MM.1S (cell line): ENCODE measurements around the gene PLPPR3.

Experiments
- DNase-seq: peaks from one replicate; pipeline ENCODE4 v3.0.0-alpha.2; 2015
- H2AFZ ChIP-seq: fragments of 300-600 bp; sonication (generic); 2 replicates; pipeline ENCODE4 v1.6.0; 2016; ENCODE audit warnings: antibody characterized with exemption, low read length
- H3F3A ChIP-seq: fragments of 300-600 bp; sonication (generic); 2 replicates; pipeline ENCODE4 v1.6.1; 2016; ENCODE audit warnings: mild to moderate bottlenecking, antibody characterized with exemption, low read length, moderate library complexity, mixed read lengths; ENCODE audit not compliant: insufficient read depth
- H3K27ac ChIP-seq: fragments of 300-600 bp; sonication (generic); 2 replicates; pipeline ENCODE4 v1.5.1; 2016; ENCODE audit warnings: mild to moderate bottlenecking, low read length
- H3K27me3 ChIP-seq: fragments of 300-600 bp; sonication (generic); replicated peaks from 2 replicates; pipeline ENCODE4 v1.6.0; 2016; ENCODE audit warnings: low read length; ENCODE audit not compliant: insufficient read depth
- H3K36me3 ChIP-seq: fragments of 300-600 bp; sonication (generic); replicated peaks from 2 replicates; pipeline ENCODE4 v1.6.1; 2016; ENCODE audit warnings: mild to moderate bottlenecking, low read length, mixed read lengths; ENCODE audit not compliant: insufficient read depth
- H3K4me1 ChIP-seq: fragments of 300-600 bp; sonication (generic); 2 replicates; pipeline ENCODE4 v1.6.1; 2016; ENCODE audit warnings: low read length, mixed read lengths
- H3K4me2 ChIP-seq: fragments of 300-600 bp; sonication (generic); 2 replicates; pipeline ENCODE4 v1.6.0; 2016; ENCODE audit warnings: low read depth, low read length
- H3K4me3 ChIP-seq: fragments of 300-600 bp; sonication (generic); 2 replicates; pipeline ENCODE4 v1.5.1; 2016; ENCODE audit warnings: low read length, mixed read lengths
- H3K79me2 ChIP-seq: fragments of 300-600 bp; sonication (generic); 2 replicates; pipeline ENCODE4 v1.6.1; 2016; ENCODE audit warnings: mixed run types, low read length, mixed read lengths
- H3K9ac ChIP-seq: fragments of 300-600 bp; sonication (generic); 2 replicates; pipeline ENCODE4 v1.6.1; 2016; ENCODE audit warnings: low read length, mixed read lengths
- H3K9me2 ChIP-seq: fragments of 300-600 bp; sonication (generic); replicated peaks from 2 replicates; pipeline ENCODE4 v1.6.1; 2016; ENCODE audit warnings: mild to moderate bottlenecking, low read length, mixed read lengths; ENCODE audit not compliant: insufficient read depth
- H3K9me3 ChIP-seq: fragments of 300-600 bp; sonication (generic); replicated peaks from 2 replicates; pipeline ENCODE4 v1.6.1; 2016; ENCODE audit warnings: mild to moderate bottlenecking, low read length, mixed read lengths; ENCODE audit not compliant: insufficient read depth
- H4K20me1 ChIP-seq: fragments of 300-600 bp; sonication (generic); 2 replicates; pipeline ENCODE4 v1.6.1; 2016; ENCODE audit warnings: mild to moderate bottlenecking, low read length, moderate library complexity, mixed read lengths; ENCODE audit not compliant: insufficient read depth
- EZH2 ChIP-seq: fragments of 300-600 bp; sonication (generic); optimal IDR thresholded peaks from 2 replicates; pipeline ENCODE3; 2017; ENCODE audit warnings: low read depth, mild to moderate bottlenecking, antibody characterized with exemption, low read length, mixed read lengths
- EZH2phosphoT487 ChIP-seq: fragments of 300-600 bp; sonication (generic); IDR thresholded peaks from 2 replicates; pipeline ENCODE4 v1.6.1; 2018; ENCODE audit warnings: antibody characterized with exemption, low read length
- TF ChIP-seq, protein P1 (sequence below): fragments of 300-600 bp; sonication (generic); IDR thresholded peaks from 2 replicates; pipeline ENCODE4 v1.5.1; 2016; ENCODE audit warnings: antibody characterized with exemption, low read length, mixed read lengths

Gene PLPPR3

GRCh38 chr19:834216-834615, 12.5 kb upstream of the PLPPR3 start:
- Histone ChIP-seq H3K4me2 (no peak overlapping the region), H3K79me2 (no peaks in the 10 kb centered on the region), H3K9me3 (no peaks in the 10 kb centered on the region), H3K9me2 (no peaks in the 10 kb centered on the region), H3F3A (no peaks in the 10 kb centered on the region), H3K4me3 (no peak overlapping the region), H3K36me3 (no peaks in the 10 kb centered on the region), H3K9ac (no peak overlapping the region), H3K27ac (no peak overlapping the region), H3K27me3 (peaks cover 80% of the 10 kb centered on the region), H3K4me1 (no peaks in the 10 kb centered on the region), H4K20me1 (no peaks in the 10 kb centered on the region), H2AFZ (no peak overlapping the region)
- TF ChIP-seq, protein P1, sequence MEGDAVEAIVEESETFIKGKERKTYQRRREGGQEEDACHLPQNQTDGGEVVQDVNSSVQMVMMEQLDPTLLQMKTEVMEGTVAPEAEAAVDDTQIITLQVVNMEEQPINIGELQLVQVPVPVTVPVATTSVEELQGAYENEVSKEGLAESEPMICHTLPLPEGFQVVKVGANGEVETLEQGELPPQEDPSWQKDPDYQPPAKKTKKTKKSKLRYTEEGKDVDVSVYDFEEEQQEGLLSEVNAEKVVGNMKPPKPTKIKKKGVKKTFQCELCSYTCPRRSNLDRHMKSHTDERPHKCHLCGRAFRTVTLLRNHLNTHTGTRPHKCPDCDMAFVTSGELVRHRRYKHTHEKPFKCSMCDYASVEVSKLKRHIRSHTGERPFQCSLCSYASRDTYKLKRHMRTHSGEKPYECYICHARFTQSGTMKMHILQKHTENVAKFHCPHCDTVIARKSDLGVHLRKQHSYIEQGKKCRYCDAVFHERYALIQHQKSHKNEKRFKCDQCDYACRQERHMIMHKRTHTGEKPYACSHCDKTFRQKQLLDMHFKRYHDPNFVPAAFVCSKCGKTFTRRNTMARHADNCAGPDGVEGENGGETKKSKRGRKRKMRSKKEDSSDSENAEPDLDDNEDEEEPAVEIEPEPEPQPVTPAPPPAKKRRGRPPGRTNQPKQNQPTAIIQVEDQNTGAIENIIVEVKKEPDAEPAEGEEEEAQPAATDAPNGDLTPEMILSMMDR: no peak
- TF ChIP-seq EZH2: no peak
- TF ChIP-seq EZH2phosphoT487: no peak
- no peak for DNase-seq

DNA sequence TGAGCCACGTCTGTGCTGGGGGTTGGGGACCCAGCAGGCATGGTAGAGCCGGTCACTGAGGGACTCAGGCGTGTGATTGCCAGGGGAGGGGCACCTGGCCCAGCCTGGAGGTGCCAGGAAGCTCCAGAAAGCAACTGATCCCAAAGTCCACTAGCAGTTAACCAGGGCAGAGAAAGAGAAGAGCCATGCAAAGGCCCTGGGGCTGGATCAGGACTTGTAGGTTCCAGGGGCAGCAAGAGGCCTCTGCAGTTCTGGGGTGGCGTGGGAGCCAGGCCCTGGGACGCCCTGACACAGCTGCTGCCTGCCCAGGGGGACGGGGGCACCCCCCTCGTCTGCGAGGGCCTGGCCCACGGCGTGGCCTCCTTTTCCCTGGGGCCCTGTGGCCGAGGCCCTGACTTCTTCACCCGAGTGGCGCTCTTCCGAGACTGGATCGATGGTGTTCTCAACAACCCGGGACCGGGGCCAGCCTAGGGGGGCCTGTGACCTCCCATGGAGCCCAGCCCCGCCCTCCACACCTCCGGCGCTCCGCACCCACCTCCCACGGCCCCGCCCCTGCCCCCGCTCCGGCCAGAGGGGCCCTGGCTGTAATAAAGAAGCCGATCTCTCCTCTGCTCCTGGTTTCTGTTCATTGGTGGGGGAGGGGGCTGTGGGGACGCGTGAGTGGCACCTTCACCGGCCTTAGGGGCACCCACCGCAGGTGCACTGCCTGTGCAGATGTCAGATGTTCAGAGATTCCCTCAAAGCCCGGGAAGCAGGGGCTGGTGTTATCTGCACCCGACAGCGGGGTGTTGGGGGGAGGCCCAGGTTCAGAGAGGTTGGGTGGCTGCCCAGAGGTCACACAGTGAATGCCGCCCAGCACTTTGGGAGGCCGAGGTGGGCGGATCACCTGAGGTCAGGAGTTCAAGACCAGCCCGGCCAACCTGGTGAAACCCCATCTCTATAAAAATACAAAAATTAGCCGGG, 9.9 kb upstream of the PLPPR3 start:
- no peak for TF ChIP-seq EZH2
- TF ChIP-seq, protein P1: no peak
- no peak for TF ChIP-seq EZH2phosphoT487
- Histone ChIP-seq H4K20me1 (no peaks in the 10 kb centered on the region), H3F3A (no peaks in the 10 kb centered on the region), H3K27me3 (peaks cover 77% of the 10 kb centered on the region), H3K4me3 (no peak overlapping the region), H2AFZ (no peak overlapping the region), H3K9me3 (no peaks in the 10 kb centered on the region), H3K79me2 (no peaks in the 10 kb centered on the region), H3K4me2 (no peak overlapping the region), H3K9ac (no peak overlapping the region), H3K27ac (no peak overlapping the region), H3K36me3 (no peaks in the 10 kb centered on the region), H3K9me2 (no peaks in the 10 kb centered on the region), H3K4me1 (no peaks in the 10 kb centered on the region)
- no peak for DNase-seq

GRCh38 chr19:829129-829758, 7.5 kb upstream of the PLPPR3 start:
- Histone ChIP-seq H3F3A (no peaks in the 10 kb centered on the region), H3K79me2 (no peaks in the 10 kb centered on the region), H3K4me2 (no peak overlapping the region), H3K27ac (no peak overlapping the region), H3K4me3 (no peak overlapping the region), H4K20me1 (no peaks in the 10 kb centered on the region), H3K27me3 (peaks cover 77% of the 10 kb centered on the region), H3K4me1 (no peaks in the 10 kb centered on the region), H3K9me3 (no peaks in the 10 kb centered on the region), H3K9me2 (no peaks in the 10 kb centered on the region), H3K36me3 (no peaks in the 10 kb centered on the region), H3K9ac (no peak overlapping the region), H2AFZ (no peak overlapping the region)
- DNase-seq: no peak
- TF ChIP-seq, protein P1: no peak
- TF ChIP-seq EZH2phosphoT487: no peak
- TF ChIP-seq EZH2: no peak
